Osteoblast (primary cell): Measurements from ENCODE around the gene DMRTB1. TPM values are rescaled to one million over a fixed set of nuclear protein-coding genes. Genes with fewer than 3 reads are reported as not detected.
A peak's percentile ranks its signal among the peaks of the same experiment; 100 is the strongest.

ENCODE experiments used
- DNase-seq: peaks from one replicate; pipeline ENCODE4 v3.0.0; 2011; ENCODE audit warnings: low spot score, mixed read lengths; ENCODE audit not compliant: insufficient read length; ENCODE audit errors: missing footprints
- H2AFZ ChIP-seq: 2 replicates; pipeline ENCODE4 v1.6.0; 2011; ENCODE audit warnings: mild to moderate bottlenecking, low read length
- H3K27ac ChIP-seq: 2 replicates; pipeline ENCODE4 v1.5.1; 2011; ENCODE audit warnings: mild to moderate bottlenecking, low read depth, low read length, moderate library complexity
- H3K27me3 ChIP-seq: 2 replicates; pipeline ENCODE4 v1.6.0; 2012; ENCODE audit warnings: mild to moderate bottlenecking, control low read depth, inconsistent platforms, low read length, moderate library complexity; ENCODE audit not compliant: insufficient read depth
- H3K36me3 ChIP-seq: 2 replicates; pipeline ENCODE4 v1.5.1; 2011; ENCODE audit warnings: mild to moderate bottlenecking, low read length, control low read depth, moderate library complexity; ENCODE audit not compliant: insufficient read depth
- H3K4me1 ChIP-seq: 2 replicates; pipeline ENCODE4 v1.5.1; 2011; ENCODE audit warnings: mild to moderate bottlenecking, low read length, control low read depth, moderate library complexity; ENCODE audit not compliant: insufficient read depth
- H3K4me2 ChIP-seq: 2 replicates; pipeline ENCODE4 v1.6.0; 2011; ENCODE audit warnings: mild to moderate bottlenecking, low read length; ENCODE audit not compliant: insufficient read depth
- H3K4me3 ChIP-seq: fragments of 200-600 bp; sonication (generic); 3 replicates; pipeline ENCODE4 v1.5.1; 2012; ENCODE audit warnings: mild to moderate bottlenecking, low read length, inconsistent platforms; ENCODE audit not compliant: insufficient read depth
- H3K79me2 ChIP-seq: 2 replicates; pipeline ENCODE4 v1.6.0; 2012; ENCODE audit warnings: mild to moderate bottlenecking, low read length, control low read depth, inconsistent platforms; ENCODE audit not compliant: insufficient read depth
- H3K9me3 ChIP-seq: 2 replicates; pipeline ENCODE4 v1.5.1; 2011; ENCODE audit warnings: low read depth, low read length, control low read depth
- H4K20me1 ChIP-seq: 2 replicates; pipeline ENCODE4 v1.6.0; 2012; ENCODE audit warnings: mild to moderate bottlenecking, low read length, control low read depth; ENCODE audit not compliant: insufficient read depth
- CTCF ChIP-seq: IDR thresholded peaks from 2 replicates; pipeline ENCODE4 v1.5.1; 2011; ENCODE audit warnings: mild to moderate bottlenecking, low read depth, low read length, moderate library complexity; ENCODE audit errors: extremely low read depth
- total RNA-seq: library from RNA; depleted of rRNA; stranded (reverse); fragments of >200 nt; gene quantifications from 2 replicates; pipeline ENCODE4 v1.2.3, GENCODE V29; 2012

DMRTB1 gene
- total RNA-seq, 1 donor = not detected

GRCh38 chr1:53411541-53412152 lies 47.6 kb upstream of the DMRTB1 start:
- no peak for DNase-seq
- H3K4me3 ChIP-seq = no peak overlapping the region
- H3K9me3 ChIP-seq = no peaks in the 10 kb centered on the region
- H3K4me2 ChIP-seq = peak overlapping the region; percentile 26
- H3K27me3 ChIP-seq = peaks cover 3% of the 10 kb centered on the region
- no peaks in the 10 kb centered on the region for H3K79me2 ChIP-seq
- H3K4me1 ChIP-seq = peaks cover 62% of the 10 kb centered on the region
- TF ChIP-seq CTCF = no peak
- H4K20me1 ChIP-seq = no peaks in the 10 kb centered on the region
- peak overlapping the region; percentile 75 for H3K27ac ChIP-seq
- H3K36me3 ChIP-seq = no peaks in the 10 kb centered on the region
- H2AFZ ChIP-seq = peak overlapping the region; percentile 56

GRCh38 chr1:53412285-53413174 lies 46.7 kb upstream of the DMRTB1 start:
- Histone ChIP-seq H3K27ac (peak overlapping the region; percentile 75), H3K36me3 (no peaks in the 10 kb centered on the region), H3K9me3 (no peaks in the 10 kb centered on the region), H3K4me3 (no peak overlapping the region), H3K27me3 (peaks cover 9% of the 10 kb centered on the region), H4K20me1 (no peaks in the 10 kb centered on the region), H3K79me2 (no peaks in the 10 kb centered on the region), H2AFZ (no peak overlapping the region), H3K4me1 (peaks cover 62% of the 10 kb centered on the region), H3K4me2 (peak overlapping the region; percentile 45)
- no peak for TF ChIP-seq CTCF
- no peak for DNase-seq

- Histone ChIP-seq H3K27me3 (peaks cover 16% of the 10 kb centered on the region), H3K36me3 (no peaks in the 10 kb centered on the region), H3K4me1 (peaks cover 56% of the 10 kb centered on the region), H2AFZ (no peak overlapping the region), H3K9me3 (no peaks in the 10 kb centered on the region), H4K20me1 (no peaks in the 10 kb centered on the region), H3K4me2 (peak overlapping the region; percentile 45), H3K27ac (peak overlapping the region; percentile 75), H3K79me2 (no peaks in the 10 kb centered on the region), H3K4me3 (no peak overlapping the region)
- no peak for TF ChIP-seq CTCF
- peak; percentile 93 for DNase-seq
Measured at GRCh38 chr1:53413175-53414001, 45.8 kb upstream of the DMRTB1 start.
